Right renal cortex interstitium (tissue), 3 donors: ENCODE measurements around the gene ADGRL3. TPM values are rescaled to one million over a fixed set of nuclear protein-coding genes. Genes with fewer than 3 reads are reported as not detected.
"Not testable (repeated sequence)": the region's sequence is repeated elsewhere in the genome, so short reads cannot be mapped to it uniquely, and the experiment has no call there.

Experiments
- DNase-seq, 3 donors: peaks; one replicate each; pipeline ENCODE4 v3.0.0-alpha.2; 2013; ENCODE audit warnings: low read depth in 3 of 3, low spot score in 2 of 3
- polyA plus RNA-seq, 3 donors: library from polyadenylated mRNA; unstranded; fragments of 120-200 nt; gene quantifications; one replicate each; pipeline ENCODE4 v1.2.1, GENCODE V29; 2013; ENCODE audit not compliant: insufficient read length in 3 of 3

The ADGRL3 gene
- polyA plus RNA-seq, 3 donors: 24.5 to 30.2 (median 28.7) TPM

GRCh38 chr4:61204353-61205060 lies 4.4 kb downstream of the ADGRL3 start:
- DNase-seq: no peak

GRCh38 chr4:61205066-61205465 lies 4.9 kb downstream of the ADGRL3 start:
- DNase-seq: no peak

GRCh38 chr4:61207156-61207555 lies 7.0 kb downstream of the ADGRL3 start:
- not testable (repeated sequence) for DNase-seq

DNA sequence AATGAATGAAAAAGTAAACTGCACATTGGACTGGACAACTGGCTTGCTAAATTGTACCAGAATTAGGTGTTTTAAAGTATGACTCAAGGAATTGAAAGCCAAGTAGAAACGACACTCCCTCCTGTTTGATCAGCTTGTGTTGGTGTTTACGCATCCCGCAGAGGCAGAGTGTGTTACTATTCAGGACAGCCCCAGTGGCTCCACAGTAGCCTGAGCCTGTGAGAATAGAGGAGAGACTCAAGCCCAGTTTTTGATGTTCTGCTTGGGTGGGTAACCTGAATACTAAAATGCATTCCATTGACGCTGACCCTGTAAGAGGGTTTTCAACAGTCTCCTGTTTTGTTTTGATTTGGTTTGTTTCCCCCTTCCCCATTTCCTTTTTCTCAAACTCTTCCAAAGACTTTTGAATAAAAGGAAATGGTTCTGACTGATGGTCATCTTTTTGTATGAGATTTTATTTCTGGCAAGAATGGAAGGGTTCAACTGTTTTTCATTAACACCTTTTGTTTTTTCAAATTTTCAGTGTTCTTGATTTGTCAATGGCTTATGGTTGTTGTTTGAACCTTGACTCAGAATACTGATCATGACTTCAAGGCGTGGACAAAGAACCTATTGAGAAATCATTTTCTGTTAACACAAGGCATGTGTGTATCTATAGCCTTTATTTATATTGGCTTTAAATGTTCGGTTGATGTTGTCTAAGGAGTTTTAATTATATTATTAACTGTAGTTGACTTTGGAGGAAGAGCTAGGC lies 10.2 kb downstream of the ADGRL3 start:
- no peak for DNase-seq

GRCh38 chr4:61211781-61212180 lies 11.7 kb downstream of the ADGRL3 start:
- no peak for DNase-seq

DNA sequence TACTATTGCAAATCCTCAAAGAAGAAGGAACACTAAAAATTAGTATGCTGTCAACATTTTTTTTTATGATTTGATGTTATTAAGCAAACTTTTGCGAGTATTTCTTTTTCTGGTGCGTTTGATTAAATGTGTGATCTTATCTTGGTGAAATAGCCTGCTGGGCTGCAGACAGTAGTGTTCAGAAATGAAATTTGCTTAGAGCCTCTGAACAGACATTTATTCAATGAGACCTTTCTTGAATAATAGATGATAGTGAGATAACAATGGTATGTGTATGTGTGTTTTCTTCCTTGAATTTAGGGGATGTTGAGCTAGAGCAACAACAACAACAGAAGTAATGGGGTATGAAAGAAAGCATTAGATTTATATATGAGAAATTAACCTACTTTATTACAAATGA lies 12.7 kb downstream of the ADGRL3 start:
- no peak for DNase-seq

- no peak for DNase-seq
Observed at GRCh38 chr4:61214680-61215079, 14.6 kb downstream of the ADGRL3 start.

- no peak for DNase-seq
Observed at GRCh38 chr4:61217222-61217621, 17.1 kb downstream of the ADGRL3 start.

- DNase-seq: no peak
Observed at GRCh38 chr4:61220556-61220955, 20.4 kb downstream of the ADGRL3 start.

- no peak for DNase-seq
Observed at GRCh38 chr4:61223385-61223784, 23.3 kb downstream of the ADGRL3 start.

DNA sequence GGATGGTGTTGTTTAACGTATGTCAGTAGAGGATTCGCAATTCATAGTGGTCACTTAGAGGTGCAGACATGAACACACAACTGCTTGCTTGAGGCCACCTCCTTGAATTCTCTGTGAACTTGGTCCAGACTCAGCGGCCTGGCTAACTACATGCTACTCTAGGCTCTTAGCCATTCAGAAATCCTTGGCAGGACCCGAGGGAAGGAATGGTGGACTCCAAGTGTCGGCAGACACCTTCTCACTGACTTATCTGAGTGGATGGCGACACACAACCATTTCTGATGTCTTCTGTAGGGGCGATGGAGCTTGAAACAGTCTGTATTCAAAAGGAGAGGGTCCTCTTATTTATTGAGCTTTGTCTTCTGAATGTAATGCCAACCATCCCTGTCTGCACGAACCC lies 24.4 kb downstream of the ADGRL3 start:
- no peak for DNase-seq

GRCh38 chr4:61225656-61226055 lies 25.5 kb downstream of the ADGRL3 start:
- no peak for DNase-seq

- no peak for DNase-seq
Observed at GRCh38 chr4:61231421-61231820, 31.3 kb downstream of the ADGRL3 start.

GRCh38 chr4:61239250-61239649 lies 39.1 kb downstream of the ADGRL3 start:
- no peak for DNase-seq

- peak in 1 of 3 donors; percentile 19 for DNase-seq
Observed at GRCh38 chr4:61243962-61244361, 43.8 kb downstream of the ADGRL3 start.

- DNase-seq: no peak
Observed at GRCh38 chr4:61245069-61245714, 45.1 kb downstream of the ADGRL3 start.

GRCh38 chr4:61246034-61246433 lies 45.9 kb downstream of the ADGRL3 start:
- peak in 2 of 3 donors; percentile 13 to 18 for DNase-seq

DNA sequence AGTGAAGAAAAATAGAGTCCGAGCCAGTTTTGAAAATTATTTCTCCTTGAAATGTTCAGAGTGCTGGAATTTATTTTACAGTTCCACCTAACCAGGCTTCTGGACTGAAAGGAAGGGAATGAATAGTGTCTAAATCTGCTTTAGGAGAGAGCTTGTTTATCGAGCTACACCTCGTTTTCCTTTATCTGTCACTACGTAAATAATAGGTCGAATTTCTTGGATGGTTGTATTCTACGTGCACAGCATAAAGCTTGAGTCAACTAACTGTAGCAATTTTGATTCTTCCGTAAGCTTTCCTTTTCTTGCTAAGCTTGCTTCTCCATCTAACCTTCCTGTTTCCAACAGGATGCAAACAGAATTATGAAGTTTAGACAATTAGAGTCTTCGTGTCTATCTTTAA lies 48.6 kb downstream of the ADGRL3 start:
- DNase-seq: no peak

- DNase-seq: no peak
Observed at GRCh38 chr4:61251129-61251528, 51.0 kb downstream of the ADGRL3 start.

GRCh38 chr4:61254406-61254805 lies 54.3 kb downstream of the ADGRL3 start:
- DNase-seq: no peak

DNA sequence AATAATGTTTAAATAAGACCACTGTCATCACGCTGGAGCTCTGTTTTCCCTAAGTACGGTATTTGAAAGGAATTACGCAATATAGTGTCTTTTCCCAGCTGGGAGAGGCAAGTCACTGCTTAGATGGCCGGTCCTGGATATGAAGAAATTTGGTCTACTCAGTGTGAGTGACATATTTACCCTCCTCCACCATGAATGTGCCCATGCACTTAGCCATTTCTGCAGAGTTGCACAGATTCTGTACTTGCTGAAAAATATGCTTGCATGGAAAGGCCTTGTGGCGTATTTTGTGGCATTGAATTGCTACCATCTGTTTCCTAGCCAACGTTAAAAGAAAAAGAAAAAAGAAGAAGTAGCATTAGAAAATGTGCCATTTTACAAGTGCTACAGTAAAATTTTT lies 73.1 kb downstream of the ADGRL3 start:
- DNase-seq: no peak

DNA sequence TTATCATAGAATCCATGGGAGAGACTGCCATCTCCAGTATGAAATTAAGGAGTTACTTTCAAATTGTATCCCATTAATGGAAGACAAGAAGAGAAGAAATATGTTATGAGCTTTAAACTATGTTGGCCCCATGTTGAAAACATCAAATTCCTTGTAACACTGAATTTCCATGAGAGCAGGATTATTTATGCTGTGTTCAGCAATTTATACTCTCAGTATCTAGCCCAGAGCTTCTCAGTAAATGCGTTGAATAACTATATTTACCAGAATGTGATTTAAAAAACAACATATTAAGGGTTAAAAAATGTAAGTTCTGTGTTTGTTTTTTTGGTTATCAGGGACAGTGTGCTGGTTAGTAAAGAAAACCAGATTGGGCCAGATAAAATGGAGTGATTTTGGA lies 74.2 kb downstream of the ADGRL3 start:
- no peak for DNase-seq
